Islet precursor cell (in vitro differentiated cells): ENCODE data around the gene QDPR.
"Not testable (repeated sequence)": the region's sequence is repeated elsewhere in the genome, so short reads cannot be mapped to it uniquely, and the experiment has no call there.

Source experiments
- DNase-seq: peaks from one replicate; pipeline ENCODE4 v3.0.0-alpha.2; 2018

The QDPR gene

DNA sequence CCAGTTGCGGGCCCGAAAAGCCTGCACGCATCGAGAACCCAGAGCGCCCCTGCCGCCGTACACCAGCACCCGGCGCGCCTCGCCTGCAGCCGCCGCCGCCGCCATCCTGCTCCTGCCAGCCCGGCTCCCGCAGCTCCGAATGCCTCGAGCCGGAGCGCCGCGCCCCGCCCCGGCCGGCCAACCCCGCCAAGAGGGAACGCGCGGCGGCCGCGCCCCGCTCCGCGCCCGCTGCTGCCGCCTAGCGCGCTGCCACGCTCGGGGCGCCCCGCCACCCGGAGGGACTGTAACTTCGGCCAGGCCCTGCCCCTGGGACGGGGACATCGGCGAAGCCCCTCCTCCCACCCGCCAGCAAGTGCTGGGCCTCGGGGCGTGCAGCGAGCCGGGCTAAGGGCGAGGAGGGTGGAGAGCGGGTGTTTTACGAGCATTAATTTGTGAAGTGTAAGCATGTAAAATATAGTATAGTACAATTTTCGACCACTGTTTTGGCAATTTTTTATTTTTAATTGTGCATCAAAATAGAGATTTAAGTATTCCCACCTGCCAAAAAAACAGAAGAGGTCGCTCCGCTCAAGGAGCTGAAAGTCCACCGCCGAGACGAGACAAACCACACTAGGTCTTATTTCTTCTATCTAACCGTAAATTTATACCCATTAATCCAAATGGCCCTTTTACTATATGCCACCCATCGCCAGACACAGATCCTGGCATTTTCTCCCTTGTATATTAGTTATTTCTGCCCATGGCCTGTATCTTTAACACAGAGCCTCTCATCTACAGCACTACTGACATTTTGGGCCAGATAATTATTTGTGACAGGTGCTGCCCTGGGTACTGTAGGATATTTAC is at the start of gene QDPR:
TSS of gene QDPR (minus strand) at position 141 of the 846 bp plus-strand sequence. CDS start at position 105, 36 bp downstream.
- DNase-seq, result peak; percentile 93

DNA sequence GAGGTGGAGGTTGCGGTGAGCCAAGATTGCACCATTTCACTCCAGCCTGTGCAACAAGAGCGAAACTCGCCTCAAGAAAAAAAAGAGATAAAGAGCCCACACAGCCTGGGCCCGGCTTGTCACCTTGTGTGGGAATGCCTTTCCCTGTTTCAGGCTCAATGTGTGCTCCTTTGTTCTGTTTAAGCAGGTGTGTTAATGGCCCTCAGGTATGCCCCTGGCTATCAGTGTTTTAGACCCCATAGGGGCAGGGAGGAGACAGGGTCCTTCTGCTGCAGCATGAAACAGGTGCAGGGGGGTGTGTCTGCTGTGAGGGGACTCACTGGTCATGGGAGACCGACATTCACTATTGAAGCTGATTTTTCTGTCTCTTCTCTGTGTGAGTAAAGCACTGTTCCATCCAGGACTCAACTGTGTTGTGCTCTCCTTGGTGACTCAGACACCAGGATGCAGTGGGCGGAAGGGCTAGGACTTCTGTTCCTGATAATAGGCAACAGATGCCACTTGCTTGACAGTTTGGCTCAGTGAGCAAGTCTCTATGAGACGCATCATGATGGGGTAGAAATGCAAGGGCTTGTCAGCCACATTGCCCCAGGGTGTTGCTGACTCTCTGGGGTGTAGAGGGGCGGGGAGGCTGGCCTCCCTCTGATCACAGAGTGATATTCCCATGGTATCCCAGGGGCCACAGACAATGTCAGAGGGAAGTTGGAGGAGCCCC is 49.5 kb upstream of the QDPR start:
- peak; percentile 84 for DNase-seq

DNA sequence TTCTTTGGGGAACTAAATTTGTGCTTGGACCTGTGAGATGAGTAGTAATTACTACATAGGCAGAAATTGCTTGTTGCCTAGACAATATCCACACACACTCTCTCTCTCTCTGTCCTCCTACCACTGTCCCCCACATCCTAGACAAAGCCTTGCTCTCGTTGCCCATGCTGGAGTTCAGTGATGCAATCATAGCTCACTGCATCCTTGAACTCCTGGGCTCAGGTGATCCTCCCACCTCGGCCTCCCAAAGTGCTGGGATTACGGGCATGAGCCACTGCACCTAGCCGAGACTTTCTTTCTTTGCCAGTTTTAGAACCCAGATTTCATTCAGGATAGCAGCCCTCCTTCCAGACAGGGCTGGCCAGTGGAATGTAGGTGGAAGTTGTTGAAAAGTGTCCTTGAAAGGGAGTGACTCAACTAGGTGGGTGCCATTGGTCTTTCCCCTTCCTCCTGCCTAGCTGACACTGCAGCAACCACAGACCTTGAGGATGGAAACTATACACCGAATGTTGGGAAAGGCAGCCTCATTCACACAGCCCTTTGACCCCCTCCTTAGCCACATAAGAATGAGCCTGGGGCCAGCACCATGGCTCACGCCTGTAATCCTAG is 48.3 kb upstream of the QDPR start:
- DNase-seq, result no peak

DNA sequence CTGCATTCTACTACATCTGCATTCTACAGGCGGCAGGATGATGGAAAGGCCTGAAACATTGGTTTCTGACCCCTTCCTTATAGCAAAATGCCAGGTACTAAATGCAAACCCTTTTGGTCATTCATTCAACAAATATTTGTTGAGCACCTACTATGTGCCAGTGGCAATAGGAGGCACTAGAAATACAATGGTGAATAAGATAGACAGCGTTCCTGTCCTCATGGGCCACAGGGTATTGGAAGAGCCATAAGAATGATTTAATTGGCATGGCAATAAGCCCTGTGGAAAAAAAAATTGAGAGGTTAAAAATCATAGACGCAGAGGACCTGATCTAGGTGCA is 47.8 kb upstream of the QDPR start:
- DNase-seq, result no peak

DNA sequence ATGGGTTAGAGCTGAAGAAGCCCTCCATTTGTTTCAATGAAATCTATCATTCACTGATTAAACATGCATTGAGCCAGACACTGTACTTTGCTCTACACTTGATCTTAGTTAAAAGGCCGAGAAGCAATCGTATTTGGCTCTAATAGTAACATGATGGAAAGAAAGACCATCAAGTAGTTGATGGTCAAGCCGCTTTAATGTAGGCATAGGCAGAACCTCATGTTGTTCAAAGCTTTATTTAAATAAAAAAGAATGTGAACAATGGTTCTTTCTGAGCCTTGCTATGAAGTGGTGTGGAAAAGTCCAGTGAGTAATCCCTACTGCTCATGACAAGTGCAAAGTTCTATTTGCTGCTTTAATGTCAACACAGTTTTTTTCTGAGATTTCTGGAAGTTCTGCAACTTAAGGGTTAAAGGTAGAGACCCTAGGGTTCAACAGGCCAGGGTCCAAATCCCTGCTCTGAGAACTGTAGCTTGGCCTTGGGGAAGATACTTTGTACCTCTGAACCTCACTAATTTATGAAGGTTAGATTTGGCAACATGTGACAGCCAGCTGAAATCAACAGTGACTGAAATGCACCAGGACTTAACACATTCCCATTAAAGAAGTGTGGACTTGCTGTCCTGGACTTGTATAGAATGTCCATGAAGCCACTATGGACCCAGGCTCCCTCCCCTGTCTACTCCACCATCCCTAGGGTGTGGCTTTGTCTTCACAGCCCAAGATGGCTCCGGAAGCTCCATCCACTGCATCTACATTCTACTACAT is 47.2 kb upstream of the QDPR start:
- DNase-seq, result no peak

DNA sequence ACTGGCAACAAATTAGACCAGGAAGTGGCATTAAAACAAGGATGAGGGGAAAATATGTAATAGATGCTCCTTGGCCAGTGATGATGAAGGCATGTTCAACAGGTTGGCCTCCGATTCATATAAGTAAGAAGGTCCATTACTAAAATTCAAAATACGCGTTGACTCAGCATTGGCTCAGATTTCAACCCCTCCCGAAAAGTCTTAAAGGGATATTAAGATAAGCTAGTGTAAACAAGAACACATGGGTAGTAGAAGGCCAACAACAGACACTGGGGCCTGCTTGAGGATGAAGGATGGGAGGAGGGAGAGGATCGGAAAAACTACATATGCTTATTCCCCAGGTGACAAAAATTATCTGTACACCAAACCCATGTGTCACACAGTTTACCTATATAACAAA is 46.0 kb upstream of the QDPR start:
- no peak for DNase-seq

DNA sequence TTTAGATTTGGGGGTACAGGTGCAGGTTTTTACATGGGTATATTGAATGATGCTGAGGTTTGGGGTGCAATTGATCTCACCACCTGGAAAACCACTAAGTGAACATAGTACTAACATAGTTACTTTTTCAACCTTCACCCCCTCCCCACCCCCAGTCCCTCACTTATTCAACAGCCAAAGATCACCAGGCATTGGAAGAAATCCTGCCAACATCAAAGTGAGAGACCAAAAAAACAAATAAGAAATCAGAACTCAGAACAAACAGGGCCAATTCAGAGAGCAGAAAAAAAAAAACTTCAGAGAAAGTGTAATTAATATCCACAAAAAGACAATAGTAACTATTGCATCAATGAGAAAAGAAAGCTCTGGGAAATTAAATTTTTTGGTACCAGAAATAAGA is 44.6 kb upstream of the QDPR start:
- DNase-seq, result no peak

DNA sequence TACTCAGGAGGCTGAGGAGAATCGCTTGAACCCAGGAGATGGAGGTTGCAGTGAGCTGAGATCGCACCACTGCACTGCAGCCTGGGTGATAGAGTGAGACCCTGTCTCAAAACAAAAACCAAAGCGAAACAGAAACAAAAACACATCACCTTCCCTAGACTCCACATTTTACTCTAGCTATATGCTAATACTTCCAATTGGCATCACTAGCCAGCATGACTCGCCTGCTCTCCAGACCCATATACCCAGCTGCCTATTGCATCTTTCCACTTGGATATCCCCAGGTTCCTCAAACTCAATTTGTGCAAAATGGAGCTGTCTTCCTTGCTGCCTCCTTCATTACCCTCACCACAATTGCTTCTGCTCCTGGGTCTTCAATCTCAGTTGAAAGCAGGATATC is 42.7 kb upstream of the QDPR start:
- no peak for DNase-seq

DNA sequence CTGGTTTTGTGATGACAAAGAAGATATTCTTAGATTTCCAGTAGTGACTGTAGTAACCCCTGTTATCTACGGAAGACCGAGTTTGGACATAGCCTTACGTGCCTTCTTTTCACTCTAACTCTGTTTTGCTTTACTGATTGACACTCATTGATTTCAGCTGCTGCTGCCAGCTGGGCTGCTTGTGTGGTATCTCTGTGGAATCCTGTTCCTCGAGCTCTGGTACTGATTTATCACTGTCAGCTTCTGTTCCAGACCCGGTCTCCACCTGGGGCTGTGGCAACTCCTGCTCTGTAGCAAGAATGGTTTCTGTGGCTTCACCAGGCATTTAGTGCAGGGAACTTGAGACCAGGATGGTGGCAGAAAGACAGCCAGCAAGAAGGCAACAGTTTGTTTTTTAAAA is 40.5 kb upstream of the QDPR start:
- peak; percentile 82 for DNase-seq

DNA sequence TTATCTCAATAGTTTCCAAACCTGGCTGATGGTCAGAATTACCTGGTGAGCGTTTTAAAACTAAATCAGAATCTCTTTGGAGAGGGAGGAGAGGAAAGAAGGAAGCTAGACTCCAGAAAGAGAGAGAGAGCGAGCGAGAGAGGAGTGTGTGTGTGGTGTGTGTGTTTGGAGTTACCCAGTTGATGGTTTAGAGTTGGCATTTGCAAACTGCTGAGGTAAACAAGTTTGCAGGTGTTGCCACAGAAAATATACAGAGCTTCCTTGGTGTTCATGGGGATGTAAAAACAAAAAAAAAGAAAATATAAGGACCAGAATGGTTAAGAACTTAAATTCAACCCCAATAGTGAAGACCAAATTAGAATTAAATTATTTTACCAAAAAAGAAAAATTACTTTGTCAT is 38.7 kb upstream of the QDPR start:
- DNase-seq, result no peak

DNA sequence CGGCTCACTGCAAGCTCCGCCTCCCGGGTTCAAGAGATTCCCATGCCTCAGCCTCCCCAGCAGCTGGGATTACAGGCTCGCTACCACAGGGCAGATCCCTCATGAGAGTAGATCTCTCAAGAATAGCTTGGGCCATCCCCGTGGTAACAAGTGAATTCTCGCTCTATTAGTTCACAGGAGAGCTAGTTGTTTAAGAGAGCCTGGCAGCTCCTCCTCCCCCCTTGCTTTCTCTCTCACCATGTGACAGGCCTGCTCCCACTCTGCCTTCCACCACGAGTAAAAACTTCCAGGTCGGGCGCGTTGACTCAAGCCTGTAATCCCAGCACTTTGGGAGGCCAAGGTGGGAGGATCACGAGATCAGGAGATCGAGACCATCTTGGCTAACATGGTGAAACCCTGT is 34.8 kb upstream of the QDPR start:
- DNase-seq, result peak; percentile 67

DNA sequence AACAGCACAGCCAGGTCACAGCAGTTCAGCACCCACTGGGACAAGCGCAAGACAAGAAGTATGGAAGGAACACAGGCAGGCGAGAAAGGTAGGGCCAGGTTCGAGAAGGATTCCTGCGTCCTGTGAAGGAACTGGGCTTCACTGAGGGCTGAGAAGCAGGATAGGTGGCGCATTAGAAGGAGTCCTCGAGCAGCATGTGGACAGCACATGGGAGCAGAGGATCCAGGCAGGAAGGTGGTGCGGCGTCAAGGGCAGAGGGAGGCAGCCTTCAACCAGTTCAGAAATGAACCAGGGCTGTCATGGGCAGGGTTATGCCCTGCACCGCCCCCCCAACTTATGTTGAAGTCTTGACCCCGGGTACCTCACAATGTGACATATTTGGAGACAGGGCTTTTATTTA is 34.3 kb upstream of the QDPR start:
- no peak for DNase-seq

DNA sequence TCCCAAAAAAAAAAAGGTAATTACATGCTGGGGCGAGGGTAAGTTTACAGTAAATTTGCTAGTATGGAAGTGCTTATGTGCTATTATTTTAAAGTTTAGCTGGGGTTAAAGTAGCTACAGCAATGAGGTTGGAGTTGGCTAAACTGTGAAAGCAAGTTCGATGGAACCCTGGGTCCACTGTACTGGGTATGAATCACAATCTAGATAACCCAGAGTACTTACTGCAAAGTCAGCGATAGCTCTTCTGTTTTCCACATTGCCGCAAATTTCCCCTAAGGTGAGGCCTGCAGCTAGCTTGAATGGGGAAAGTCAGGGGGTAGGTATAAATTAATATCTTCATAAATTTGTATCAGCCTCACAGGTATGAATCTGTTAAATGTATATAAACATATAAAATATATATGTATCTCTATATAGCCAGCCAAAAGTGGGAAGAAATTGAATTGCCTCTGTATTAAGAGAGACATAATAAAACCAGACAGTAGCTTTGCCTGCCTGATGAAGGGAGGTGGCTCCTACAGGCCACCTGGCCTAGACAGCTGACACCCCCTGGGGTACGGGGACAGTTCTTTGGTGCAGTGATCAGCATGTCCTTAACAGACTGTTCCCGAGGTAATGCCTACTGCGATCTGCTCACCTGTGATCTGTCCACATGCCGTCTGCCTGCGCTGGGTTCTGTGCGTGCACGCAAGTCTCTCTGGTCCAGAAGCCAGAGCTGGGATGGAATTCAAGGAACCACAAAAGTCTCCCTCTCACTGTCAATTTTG is 33.7 kb upstream of the QDPR start:
- no peak for DNase-seq

DNA sequence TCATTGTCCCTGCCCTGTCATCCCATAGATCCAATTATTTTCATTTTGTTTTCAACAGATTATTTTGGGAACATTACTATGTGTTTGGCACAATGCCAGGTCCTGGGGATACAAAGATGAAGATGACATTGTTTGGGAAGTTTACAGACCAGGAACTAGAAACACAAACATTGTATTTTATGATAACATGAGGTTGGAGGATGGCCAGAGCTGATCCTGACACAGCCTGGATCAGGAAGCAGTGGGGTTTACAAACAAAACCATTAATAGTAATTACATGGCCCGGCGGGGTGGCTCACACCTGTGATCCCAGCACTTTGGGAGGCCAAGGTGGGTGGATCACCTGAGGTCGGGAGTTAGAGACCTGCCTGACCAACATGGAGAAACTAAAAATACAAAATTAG is 32.9 kb upstream of the QDPR start:
- DNase-seq, result no peak

DNA sequence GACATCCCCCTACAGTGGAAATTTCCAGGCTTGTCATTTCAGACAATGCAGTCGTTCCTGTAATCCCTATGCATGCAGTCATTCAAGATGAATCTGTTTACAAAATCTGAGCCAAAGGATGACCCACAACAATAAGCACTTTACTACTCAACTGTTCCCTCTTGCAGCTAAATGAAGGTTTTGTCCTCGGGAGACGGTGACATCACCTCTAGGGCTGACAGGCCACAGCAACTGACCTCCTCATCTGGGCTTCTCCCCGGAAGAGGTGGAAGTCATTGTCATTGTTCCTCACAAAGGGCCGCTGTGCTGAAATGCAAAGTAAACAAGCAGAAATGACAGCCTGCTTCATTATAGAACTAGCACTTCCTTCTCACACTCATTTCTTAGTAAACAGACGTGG is 32.3 kb upstream of the QDPR start:
- peak; percentile 91 for DNase-seq

DNA sequence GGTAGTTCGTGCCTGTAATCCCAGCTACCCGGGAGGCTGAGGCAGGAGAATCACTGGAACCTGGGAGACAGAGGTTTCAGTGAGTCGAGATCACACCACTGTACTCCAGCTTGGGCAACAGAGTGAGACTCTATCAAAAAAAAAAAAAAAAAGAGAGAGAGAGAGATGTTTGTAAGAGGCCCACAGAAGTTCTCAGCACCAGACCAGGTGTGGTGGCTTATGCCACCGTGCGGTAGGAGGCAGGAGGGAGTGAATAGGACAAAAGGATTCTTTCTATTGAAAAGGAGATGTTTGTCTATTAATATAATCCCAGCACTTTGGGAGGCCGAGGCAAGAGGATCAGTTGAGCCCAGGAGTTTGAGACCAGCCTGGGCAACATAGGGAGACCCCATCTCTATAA is 25.2 kb upstream of the QDPR start:
- DNase-seq, result not testable (repeated sequence)

DNA sequence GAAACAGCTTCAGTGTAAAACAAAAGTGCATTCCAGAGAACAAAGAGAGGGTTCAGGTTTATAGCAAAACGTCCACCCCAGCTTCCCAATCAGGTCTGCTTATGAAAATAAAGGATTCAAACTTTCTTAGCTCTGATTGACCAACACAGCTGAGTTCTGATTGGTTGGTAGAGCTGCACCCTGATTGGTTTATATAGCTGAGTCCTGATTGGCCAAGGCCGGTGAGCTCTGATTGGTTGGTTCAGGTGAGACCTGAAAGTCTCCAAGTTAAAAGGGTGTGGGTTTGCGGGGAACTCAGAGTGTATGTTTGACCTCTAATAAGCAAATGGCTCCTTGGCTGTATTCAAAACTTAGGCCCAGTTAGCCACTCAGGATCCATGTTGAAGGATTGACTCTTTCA is 24.0 kb upstream of the QDPR start:
- DNase-seq, result no peak

DNA sequence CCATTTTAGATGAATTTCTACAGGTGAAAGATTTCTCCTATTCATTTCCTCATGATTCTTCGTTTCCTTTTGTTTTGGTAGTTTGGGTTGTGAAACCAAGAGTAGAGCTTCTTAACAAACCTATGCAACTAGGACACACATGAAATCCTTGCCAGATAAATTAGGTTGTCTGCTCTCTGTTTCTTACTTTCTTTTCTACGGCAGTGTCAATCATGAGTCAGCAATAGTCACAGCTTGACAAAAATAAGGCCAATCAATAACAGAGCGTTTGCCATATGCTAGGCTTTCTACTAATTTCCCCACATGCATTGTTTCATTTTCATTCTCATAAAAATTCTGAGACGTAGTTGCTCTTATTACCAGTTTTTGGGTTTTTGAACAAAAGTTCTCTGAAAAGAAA is 23.4 kb upstream of the QDPR start:
- no peak for DNase-seq

DNA sequence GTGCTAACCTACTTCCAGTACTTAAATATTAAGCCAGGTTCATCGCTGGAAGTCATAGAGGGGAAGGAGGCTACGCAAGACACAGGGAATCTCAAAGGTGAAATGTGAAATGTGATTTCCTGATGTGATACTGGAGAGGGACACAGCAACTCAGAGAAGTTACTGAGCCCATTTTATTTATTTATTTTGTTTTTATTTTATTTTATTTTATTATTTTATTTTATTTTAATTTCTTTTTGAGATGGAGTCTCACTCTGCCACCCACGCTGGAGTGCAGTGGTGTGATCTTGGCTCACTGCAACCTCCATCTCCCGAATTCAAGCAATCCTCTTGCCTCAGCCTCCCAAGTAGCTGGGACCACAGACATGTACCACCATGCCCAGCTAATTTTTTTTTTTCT is 22.8 kb upstream of the QDPR start:
- DNase-seq, result no peak

DNA sequence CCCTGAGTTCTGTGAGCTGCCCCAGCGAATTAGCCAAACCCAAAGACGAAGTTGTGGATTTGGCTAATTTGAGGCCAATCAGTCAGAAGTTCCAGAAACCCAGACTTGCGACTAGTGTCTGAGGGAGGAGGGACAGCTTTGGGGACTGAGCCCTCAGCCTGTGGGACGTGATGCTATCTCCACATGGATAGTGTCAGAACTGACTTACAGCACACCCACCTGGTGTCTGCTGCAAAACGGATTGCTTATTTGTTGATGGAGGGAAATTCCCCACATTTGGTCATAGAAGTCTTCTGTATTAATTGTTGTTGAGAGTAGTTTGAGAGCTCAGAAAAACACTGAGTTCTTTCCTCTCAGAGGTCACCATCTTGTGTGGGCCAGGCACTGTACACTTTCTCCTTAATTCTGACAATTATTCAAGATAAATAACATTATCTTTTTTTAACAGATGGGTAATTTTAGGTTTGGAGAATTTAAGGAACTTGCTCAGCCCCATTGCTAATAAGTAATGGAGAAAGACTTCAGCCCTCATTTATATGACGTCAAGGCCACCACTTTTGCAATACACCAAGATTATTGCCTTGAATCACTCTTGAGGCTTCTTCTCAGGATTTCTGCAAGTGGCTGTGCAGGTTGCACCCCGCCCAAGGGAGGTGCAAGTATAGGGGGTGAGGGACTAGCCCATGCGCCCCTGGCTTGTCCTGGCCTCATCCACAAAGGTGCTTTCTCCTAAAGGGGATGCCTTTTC is 19.8 kb upstream of the QDPR start:
- no peak for DNase-seq

DNA sequence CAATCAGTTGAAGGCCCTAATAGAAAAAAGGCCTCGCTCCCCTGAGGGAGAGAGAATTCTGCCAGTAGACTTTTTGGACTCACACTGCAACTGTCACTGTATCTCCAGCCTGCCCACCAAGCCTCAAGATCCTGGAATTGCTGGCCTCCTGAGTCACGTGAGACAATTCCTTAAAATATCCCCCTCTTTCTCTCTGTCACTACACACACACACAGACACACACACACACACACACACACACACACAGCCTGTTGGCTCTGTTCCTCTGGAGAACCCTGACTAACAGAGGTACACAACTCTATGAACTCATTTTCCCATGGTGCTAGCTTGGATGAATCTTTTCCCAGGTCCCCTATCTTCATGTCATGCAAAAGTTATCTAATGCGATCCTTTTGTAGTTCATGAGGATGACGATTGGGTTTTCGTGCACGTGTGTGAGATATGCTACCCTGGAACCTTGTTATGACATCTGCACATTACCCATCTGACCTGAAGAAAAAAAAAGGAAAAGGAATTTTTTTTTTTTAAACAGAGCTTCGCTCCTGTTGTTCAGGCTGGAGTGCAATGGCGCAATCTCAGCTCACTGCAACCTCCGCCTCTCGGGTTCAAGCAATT is 16.8 kb upstream of the QDPR start:
- DNase-seq, result no peak
